GF-D8 (cell line): ENCODE measurements around the gene HMX1.

Experiments used
- DNase-seq: peaks from one replicate; lab custom pipeline; 2025; lab: John Stamatoyannopoulos, UW

HMX1 gene

GRCh38 chr4:8818063-8818881, 53.4 kb downstream of the HMX1 start:
- DNase-seq = no peak

- DNase-seq = no peak
Observed at GRCh38 chr4:8817813-8818062, 53.9 kb downstream of the HMX1 start.

- DNase-seq = no peak
Observed at GRCh38 chr4:8817096-8817812, 54.4 kb downstream of the HMX1 start.
